ENCODE data around the gene RTN4IP1.
"Not testable (repeated sequence)": the region's sequence is repeated elsewhere in the genome, so short reads cannot be mapped to it uniquely, and the experiment has no call there.

RTN4IP1 gene, protein sequence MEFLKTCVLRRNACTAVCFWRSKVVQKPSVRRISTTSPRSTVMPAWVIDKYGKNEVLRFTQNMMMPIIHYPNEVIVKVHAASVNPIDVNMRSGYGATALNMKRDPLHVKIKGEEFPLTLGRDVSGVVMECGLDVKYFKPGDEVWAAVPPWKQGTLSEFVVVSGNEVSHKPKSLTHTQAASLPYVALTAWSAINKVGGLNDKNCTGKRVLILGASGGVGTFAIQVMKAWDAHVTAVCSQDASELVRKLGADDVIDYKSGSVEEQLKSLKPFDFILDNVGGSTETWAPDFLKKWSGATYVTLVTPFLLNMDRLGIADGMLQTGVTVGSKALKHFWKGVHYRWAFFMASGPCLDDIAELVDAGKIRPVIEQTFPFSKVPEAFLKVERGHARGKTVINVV

DNA sequence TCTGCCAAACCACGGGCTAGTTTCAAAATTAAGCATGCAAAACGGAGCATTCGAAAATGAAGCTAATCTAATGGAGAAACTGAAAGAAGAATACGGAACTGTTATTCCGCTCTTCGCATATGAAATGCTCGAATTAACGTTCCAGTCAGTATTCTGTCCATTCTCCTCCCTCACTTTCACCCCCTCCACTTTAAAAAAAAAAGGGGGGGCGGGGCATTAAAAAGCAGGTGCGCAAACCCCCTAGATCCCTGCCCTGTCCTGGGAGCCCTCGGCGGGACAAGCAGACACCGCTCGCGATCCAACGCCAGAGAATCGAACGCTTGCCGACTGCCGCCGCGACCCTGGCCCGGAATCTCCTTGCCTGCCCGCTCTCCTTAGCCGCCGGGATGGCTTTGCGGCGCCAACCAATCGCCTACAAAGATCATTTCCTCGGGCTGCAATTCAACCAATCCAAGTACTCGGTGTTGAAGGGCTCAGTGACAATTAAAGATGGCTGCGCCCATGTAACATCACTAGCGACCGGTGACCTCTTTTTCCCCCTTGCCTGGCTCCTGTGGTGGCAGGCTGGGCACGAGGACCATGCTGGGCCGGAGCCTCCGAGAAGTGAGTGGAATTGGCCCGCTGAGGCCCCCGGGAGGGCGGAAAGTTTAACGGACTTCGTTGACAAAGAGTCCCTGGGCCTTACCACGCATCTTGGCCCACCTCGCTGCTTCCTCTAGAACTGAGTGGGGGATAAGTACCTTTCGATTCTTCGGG lies at the start of gene RTN4IP1, which contains the start of gene QRSL1:
TSS of gene RTN4IP1 (minus strand) at position 396 of the 756 bp plus-strand sequence. CDS start 477 bp downstream, outside the sequence.
TSS of gene QRSL1 (plus strand) at position 476 of the 756 bp plus-strand sequence. CDS start at position 580, 104 bp downstream.
- peak; percentile 86 for DNase-seq

DNA sequence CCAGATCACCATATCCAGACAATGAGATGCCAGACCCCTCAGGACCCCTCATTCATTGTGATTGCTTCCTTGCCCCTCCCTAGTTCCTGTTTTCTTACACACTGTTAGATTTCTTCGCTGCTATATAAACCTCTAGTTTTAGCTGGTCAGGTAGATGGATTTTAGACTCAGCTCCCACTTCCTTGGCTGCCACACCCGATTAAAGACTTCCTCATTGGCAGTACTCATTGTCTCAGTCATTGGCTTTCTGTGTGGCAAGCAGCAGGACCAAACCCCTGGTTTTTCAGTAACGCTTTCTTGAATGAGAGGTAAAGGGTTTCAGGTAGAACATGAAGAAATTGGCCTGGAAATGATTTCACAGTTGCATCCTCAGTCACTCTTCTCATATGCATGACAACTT lies 48.0 kb upstream of the RTN4IP1 start:
- no peak for DNase-seq

DNA sequence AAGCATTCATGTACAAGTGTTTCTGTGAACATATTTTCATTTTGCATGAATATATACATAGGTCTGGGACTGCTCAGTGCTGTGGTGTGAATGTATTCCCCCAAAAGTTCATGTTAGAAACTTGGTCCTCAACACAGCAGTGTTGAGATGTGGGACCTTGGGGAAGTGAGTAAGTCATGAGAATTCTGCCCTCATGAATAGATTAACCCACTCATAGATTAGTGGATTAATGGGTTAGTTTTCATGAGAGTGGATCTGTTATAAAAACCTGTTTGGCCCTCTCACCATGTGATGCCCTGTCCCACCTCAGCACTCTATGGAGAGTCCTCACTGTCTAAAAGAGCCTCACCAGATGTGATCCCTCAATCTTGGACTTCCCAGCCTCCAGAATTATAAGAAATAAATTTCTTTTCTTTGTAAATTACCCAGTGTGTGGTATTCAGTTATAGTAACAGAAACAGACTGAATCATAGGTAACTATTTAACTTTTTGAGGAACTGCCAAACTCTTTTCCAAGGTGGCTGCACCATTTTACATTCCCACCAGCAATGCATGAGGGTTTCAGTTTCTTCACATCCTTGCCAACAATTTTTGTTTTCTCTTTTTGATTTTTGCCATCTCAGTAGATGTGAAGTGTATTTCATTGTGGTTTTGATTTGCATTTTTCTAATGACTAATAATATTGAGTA lies 45.4 kb upstream of the RTN4IP1 start:
- no peak for DNase-seq

DNA sequence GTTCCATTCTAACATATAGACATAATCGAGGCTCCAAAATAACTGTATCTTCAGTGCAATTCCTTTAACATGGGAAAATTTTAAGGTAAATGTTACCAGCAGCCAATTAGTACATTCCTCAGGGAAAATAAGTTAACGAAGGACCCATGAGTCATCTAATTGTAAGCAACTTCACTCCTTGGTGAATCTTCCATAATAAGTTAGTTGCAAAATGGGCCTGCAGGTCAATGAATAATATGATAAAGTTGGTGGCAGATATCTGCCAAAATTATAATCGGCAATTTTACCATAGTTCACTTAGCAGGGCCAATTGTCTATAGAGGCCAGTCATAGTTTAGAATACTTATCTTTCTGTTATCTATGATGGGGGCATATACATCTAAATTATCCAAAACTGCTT lies 42.4 kb upstream of the RTN4IP1 start:
- no peak for DNase-seq

DNA sequence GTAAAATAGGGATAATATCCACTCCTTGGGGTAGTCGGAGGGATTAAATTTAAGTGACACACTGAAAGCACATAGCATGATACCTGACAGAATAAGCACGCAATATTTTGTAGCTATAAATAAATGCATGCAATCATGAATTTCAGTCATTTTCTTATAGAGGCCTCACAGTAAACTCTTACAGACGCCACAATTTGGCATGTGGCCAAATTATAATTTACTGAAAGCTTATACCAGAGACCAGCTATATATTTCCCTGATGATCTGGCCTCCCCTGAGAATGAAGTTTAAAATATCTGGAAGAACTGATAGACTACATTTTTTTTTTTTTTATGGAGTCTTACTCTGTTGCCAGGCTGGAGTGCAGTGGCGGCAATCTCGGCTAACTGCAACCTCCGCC lies 40.9 kb upstream of the RTN4IP1 start:
- DNase-seq = no peak

DNA sequence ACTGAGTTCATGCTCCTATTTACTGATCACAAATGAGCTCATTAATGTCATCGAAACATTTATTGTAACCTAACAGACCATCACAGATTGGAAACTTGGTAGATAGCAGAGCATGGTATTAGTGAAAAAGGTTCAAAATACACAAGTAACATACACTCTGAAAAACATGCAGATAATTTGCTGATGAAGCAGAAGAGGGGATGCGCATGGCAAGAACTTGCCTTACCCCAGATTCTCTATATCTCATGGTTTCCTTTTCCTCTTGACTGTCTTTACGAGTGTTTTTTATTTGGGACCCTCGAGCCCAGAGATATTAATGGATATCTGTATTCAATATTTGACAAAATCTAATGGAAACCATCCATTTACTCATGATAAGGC lies 37.7 kb upstream of the RTN4IP1 start:
- DNase-seq = no peak

DNA sequence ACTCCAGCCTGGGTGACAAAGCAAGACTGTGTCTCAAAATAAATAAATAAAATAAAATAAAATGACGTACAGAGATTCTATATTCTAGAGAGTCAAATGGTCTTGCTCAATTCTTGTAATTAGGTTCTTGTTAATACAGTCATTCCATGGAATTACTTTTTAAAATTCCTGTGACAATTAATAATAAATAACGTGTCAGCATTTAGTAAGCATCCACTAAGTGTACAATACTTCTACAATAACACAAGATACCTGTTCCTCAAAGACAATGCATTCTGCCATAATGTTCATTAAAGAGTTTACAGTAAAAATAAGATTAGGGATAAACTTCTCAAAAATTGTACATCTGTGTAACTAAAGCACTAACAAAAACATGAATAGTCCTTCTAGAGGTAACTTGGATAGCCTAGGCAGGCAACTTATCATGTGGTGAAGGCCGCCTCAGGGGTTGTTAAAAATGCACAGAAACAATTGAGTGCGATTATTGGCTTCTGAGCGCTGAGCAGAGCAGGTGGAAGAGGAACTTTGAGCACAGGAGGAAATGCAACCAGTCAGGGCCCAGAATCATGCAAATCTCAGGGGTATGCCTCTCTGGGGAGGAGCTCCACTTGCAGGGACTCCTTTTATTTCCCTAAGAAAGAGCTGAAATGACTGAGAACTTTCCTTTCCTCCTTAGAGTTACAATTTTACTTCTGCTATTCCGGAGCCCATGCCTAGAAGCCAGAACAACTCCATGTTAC lies 37.2 kb upstream of the RTN4IP1 start:
- no peak for DNase-seq

DNA sequence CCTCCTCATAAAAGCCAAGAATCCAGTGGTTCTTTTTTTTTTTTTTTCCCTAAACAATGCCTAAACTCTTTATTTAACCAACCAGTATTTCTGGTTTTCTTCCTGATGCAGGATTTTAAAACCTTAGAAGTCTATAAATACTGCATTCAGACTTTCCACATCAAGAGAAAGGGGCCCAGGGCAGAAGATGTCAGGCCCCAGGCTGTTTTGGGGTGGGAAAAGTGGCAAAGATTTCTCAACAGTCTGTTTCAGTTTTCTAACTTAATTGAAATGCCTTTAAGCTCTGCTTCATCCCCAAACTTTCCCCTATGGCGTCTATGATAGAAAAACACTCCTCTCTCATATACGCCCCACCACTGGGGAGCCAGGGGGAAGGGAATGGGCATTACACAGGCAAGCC lies 33.2 kb upstream of the RTN4IP1 start:
- DNase-seq = no peak

DNA sequence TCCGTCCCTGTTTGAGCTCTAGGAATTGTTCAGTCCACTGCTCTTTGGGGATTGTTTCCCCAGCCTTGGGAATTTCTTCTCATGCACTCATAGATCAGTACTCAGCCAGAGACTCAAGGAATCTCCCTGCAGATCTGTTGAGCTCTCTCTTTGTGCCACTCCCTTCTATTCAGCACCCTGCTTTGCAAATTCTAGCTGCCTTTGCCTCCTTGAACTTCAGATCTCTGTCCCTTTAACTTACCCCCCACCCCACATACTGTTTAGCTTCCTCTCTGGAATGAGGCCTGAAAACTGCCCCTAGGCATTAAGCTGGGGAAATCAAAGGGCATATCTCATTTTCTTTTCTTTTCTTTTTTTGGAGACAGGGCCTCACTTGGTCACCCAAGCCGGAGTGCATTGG lies 30.6 kb upstream of the RTN4IP1 start:
- DNase-seq = no peak

DNA sequence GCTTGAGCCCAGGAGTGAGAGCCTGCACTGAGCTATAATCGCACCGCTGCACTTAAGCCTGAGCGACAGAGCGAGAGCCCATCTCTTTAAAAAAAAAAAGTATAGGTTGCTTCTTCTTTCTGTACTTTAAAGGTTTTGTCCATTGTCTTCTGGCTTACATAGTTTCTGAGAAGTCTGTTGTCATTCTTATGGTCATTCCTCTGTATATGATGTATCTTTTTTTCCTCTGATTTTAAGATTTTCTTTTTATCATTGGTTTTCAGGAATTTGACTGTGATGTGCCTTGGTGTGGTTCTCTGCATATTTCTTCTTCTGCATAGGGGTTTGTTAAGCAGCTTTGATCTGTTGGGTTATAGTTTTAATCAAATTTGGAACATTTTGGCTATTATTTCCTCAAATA lies 29.2 kb upstream of the RTN4IP1 start:
- no peak for DNase-seq

DNA sequence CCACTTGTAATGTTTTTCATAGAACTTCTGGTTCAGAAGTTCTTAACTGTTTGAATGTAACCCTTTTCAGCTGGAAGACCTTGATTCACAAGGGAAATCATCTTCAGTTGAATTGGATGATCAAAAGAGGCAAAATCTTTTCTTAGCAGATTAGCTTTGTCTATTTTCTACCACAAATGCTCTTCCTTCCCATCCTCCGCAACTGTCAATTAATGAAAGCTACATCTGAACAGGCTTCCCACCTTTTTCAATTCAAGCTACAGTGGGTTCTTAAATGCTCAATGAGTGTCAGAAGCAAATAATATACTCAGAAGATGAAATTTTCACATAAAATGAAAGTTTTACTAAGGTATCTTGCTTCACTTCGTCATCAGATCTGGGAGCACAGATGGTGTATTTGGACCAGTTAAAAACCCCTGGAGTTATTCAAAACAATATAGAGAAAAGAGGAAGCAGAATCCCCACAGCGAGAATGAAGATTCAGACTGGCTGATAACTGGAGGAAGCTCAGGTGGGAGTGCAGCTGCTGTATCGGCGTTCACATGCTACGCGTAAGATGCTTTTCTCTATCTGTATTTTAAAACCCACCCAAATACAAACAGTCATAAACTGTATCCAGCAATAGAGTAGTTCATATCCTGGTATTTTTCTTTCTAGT lies 19.5 kb upstream of the RTN4IP1 start:
- DNase-seq = no peak

DNA sequence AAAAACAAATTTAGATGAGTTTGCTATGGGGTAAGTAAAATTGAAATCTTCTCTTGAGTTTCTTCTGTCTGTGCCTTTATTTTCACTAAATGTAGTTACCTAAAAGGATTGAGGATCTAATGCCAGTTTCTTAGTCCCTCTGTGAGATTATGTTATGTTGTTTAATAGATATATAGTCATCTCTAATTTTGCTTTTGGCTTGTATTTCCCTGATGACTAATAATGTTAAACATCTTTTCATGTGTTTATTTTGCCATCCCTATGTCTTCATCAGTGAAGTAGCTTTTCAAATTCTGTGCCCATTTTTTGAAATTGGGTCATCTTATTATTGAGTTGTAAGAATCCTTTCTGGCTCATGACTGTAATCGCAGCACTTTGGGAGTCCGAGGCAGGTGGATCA lies 13.8 kb upstream of the RTN4IP1 start:
- no peak for DNase-seq

DNA sequence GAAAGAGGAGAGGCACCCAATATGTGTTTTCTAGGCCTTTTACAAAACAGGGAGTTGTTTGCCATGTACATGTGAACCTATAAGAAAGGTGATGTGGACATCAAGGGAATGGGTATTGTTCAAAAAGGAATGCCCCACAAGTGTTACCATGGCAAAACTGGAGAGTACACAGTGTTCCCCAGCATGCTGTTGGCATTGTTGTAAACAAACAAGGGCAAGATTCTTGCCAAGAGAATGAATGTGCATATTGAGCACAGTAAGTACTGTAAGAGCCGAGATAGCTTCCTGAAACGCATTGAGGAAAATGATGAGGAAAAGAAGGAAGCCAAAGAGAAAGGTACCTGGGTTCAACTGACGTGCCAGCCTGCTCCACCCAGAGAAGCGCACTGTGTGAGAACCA lies 13.2 kb upstream of the RTN4IP1 start:
- DNase-seq = no peak

DNA sequence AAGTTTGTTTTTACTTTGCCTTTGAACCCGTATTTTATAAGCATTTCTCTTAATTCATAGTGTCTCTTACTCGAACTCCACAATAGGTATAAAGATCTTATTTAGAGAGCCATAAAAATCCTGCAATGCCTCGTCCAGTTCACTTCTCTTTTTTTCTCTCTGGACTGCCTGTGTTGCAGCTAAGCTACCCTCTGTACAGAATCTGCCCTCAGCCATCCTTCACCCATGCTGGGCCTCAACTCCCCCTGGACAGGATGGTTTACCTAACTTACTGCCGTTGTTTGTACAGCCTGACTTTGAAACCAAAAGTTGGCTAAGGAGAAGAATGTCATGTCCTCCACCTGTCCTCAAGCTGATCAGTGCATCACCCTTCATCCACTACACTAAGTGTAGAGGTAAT lies 10.5 kb upstream of the RTN4IP1 start:
- DNase-seq = no peak

DNA sequence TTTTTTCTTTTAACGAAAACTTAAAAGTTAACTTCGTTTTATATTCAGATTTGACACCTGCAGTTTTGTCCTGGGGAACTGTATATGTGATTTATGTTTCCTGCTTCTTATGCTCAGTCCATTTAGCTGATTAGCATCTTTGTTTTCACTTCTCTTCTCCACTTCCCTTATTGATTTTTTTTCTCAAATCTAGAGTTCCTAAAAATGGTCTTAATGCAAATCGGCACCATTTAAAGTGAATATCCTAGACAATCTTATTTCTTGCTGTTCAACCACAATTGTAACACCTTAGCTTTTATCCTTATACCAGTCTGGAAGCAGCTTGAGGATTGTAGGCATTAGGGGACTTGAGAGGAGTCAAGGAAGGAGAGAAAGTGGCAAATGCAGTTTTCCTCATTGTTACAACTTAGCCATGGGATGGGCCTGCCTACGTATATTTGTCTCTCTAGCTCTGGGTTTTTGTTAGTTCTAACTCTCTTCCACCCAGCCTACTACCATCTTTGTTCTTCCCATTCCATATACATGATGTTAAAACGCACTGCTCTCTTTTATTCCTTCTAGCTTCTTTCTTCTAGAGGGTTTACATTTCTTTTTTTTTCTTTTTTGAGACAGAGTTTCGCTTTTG lies 8.5 kb upstream of the RTN4IP1 start:
- no peak for DNase-seq

DNA sequence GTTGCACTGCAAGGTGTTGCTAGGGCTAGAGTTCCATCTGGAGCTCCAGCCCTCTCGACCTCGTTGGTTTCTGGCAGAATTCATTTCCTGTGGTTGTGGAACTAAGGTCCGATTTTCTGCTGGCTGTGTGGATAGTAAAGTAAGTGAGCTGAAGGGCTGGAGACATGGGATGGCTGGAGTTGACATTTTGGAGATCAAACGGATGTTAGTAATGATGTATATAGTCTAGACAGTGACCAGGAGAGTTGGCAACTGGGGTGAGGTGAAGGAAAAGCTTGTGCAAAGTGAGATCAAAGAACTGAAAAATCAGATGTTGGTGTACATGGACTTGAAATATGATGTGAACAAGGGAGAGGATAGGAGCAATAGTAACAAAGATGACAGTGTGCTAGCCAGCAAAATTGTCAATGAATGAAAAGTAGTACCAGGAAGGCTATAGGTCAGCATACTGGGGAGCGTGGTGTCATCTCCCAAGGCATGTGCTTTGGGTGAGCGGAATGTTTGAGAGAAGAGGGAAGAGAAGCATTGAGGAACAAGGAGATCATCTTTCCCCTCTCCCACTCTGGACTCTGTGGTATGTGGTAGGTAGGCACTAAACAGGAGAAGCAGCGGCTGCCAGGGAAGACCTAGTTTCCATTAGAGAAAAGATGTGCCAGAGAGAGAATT lies 7.9 kb upstream of the RTN4IP1 start:
- DNase-seq = no peak

DNA sequence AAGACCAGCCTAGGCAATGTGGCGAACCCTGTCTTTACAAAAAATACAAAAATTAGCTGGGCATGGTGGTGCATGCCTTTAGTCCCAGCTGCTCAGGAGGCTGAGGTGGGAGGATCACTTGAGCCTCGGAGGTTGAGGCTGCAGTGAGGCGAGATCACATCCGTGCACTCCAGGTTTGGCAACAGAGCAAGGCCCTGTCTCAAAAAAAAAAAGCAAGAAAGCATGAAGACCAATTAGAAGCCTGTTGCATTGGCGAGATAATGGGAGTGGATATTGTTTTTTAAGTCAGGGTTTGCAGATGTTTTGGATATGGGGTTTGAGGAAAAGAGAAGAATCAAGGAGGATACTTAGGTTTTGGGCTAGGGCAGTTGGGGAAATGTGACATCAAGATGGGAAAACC lies 5.3 kb upstream of the RTN4IP1 start:
- DNase-seq = no peak

DNA sequence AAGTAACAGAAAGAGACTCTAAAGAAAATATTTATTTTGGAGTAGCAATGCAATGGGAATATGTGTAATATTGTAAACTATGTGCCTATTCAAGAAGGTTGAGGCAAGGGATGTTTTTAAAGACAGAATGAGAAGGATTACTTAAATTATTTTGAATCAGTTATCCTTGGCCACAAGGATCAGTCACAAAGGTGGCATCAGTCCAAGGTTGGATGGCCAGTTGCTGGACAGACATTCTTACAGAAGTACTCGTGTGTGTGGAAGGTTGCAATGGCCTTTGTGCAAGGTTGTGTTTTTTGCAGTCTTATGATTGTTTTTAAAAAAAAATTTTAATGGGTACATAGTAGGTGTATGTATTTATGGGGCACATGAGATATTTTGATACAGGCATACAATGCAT lies 2.0 kb upstream of the RTN4IP1 start:
- DNase-seq = no peak

DNA sequence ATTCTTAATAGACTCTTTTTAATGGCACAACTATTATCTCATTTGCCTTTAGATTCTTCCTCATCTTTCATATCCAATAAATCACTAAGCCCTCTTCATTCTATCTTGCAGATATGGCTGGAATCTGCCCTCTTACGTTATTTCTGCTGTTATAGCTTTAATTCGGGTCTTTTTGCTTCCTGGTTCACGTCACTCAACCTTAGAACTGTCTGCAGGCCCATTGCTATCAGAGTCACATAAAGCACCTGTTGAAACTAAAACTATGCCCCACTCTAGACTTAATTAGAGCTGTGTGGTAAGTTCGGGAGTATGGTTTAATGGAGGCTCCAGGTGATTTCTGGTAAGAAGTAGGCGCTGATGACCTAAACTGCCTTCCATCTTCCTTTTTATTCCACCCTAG lies 1.1 kb upstream of the RTN4IP1 start:
- no peak for DNase-seq

DNA sequence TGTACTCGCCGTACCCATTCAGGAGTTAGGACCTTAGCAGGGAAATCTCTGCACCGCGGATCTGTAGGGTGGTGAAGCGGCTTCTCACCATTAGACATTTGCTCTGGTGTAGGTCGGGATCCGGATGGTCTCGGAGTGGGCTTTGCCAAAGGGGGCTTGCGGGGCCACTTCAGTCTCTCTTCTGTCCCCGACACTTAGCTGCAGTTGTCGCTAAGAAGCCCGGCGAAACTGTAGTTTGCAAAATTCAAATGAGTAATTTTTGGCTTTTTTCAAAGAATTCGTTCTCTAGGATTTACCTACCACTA lies 513 bp upstream of the RTN4IP1 start:
- no peak for DNase-seq

DNA sequence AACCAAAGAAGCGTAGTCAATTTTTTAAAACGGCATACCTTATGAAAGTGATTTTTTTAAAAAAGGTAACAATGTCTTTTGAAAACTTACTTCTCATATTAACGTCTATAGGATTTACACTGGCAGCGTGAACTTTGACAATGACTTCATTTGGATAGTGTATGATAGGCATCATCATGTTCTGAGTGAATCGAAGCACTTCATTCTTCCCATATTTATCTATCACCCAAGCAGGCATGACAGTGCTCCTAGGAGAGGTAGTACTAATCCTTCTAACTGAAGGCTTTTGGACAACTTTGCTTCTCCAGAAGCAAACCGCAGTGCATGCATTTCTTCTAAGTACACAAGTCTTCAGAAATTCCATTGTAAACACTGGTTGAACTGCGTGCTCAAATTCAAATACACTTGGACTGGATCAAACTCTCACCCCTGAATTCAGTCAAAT lies 618 bp downstream of the RTN4IP1 start:
- no peak for DNase-seq

DNA sequence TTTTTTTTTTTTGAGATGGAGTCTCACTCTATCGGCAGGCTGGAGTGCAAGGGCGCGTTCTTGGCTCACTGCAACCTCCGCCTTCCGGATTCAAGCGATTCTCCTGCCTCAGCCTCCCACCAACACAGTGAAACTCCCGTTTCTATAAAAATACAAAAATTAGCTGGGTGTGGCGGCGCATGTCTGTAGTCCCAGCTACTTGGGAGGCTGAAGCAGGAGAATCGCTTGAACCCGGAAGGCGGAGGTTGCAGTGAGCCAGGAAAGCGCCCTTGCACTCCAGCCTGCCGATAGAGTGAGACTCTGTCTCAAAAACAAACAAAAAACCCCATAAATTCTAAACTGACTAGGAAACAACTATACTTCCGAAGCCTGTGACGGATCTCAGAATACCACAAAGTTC lies 1.5 kb downstream of the RTN4IP1 start:
- not testable (repeated sequence) for DNase-seq
